A673 (cell line): ENCODE measurements around the gene OLA1. TPM values are rescaled to one million over a fixed set of nuclear protein-coding genes. Genes with fewer than 3 reads are reported as not detected.

Experiments
- Bru-seq: library from RNA; stranded (reverse); fragments of 400-500 nt; gene quantifications from one replicate; lab custom pipeline; 2021; lab: Mats Ljungman, UMichigan
- BruChase-seq, 2 experiments: library from RNA; stranded (reverse); fragments of 400-500 nt; gene quantifications; one replicate each; lab custom pipeline; 2021; lab: Mats Ljungman, UMichigan
- BruUV-seq: library from RNA; stranded (reverse); fragments of 400-500 nt; replicated peaks from 2 replicates; lab custom pipeline; 2021; lab: Mats Ljungman, UMichigan
- CTCF ChIA-PET: fragments of 300-600 bp; sonication (Branson Sonifier 250); formaldehyde crosslinking; loops from one replicate; lab custom pipeline; 2022; ENCODE audit warnings: antibody characterized with exemption; lab: Charles Lee
- POLR2A ChIA-PET: fragments of 300-600 bp; sonication (Branson Sonifier 250); formaldehyde crosslinking; loops from one replicate; lab custom pipeline; 2022; ENCODE audit warnings: antibody characterized with exemption; ENCODE audit not compliant: low non-redundant PET; lab: Charles Lee
- DNase-seq: peaks from one replicate; pipeline ENCODE4 v3.0.0-alpha.2; 2015; ENCODE audit warnings: low spot score
- H3K27ac ChIP-seq: fragments of 200-600 bp; sonication (generic); 2 replicates; pipeline ENCODE4 v1.5.1; 2016; ENCODE audit warnings: mixed run types, low read depth, mild to moderate bottlenecking, mixed read lengths, antibody characterized with exemption, low read length; ENCODE audit not compliant: poor library complexity, severe bottlenecking
- H3K27me3 ChIP-seq: fragments of 200-600 bp; sonication (generic); replicated peaks from 2 replicates; pipeline ENCODE4 v1.6.1; 2017; ENCODE audit warnings: mixed run types, low read depth, mild to moderate bottlenecking, mixed read lengths, antibody characterized with exemption, low read length; ENCODE audit not compliant: insufficient read depth, poor library complexity
- H3K36me3 ChIP-seq: fragments of 200-600 bp; sonication (generic); 2 replicates; pipeline ENCODE4 v1.6.1; 2016; ENCODE audit warnings: mixed run types, mild to moderate bottlenecking, mixed read lengths, antibody characterized with exemption, low read length; ENCODE audit not compliant: insufficient read depth, poor library complexity, severe bottlenecking
- H3K4me1 ChIP-seq: fragments of 200-600 bp; sonication (generic); 2 replicates; pipeline ENCODE4 v1.6.1; 2017; ENCODE audit warnings: mixed run types, mild to moderate bottlenecking, mixed read lengths, antibody characterized with exemption, low read length; ENCODE audit not compliant: insufficient read depth, poor library complexity, severe bottlenecking
- H3K4me3 ChIP-seq: fragments of 200-600 bp; sonication (generic); 2 replicates; pipeline ENCODE4 v1.5.1; 2016; ENCODE audit warnings: low read depth, mixed run types, mild to moderate bottlenecking, mixed read lengths, low read length; ENCODE audit not compliant: poor library complexity, severe bottlenecking
- H3K9me3 ChIP-seq: fragments of 200-600 bp; sonication (generic); 2 replicates; pipeline ENCODE4 v1.6.1; 2016; ENCODE audit warnings: mixed run types, low read depth, mild to moderate bottlenecking, mixed read lengths, antibody characterized with exemption, low read length; ENCODE audit not compliant: poor library complexity, severe bottlenecking
- EZH2 ChIP-seq: fragments of 200-600 bp; sonication (generic); IDR thresholded peaks from 2 replicates; pipeline ENCODE4 v1.6.1; 2017; ENCODE audit warnings: borderline replicate concordance, low read depth, mild to moderate bottlenecking, mixed read lengths, antibody characterized with exemption, low read length; ENCODE audit not compliant: poor library complexity, severe bottlenecking
- intact Hi-C: fragments of 100-400 bp; cut with micrococcal nuclease; formaldehyde crosslinking; loops from one replicate; pipeline ENCODE4 v1.10.0; 2022; ENCODE audit not compliant: unreplicated experiment
- long read RNA-seq: library from polyadenylated mRNA; stranded (forward); transcript quantifications from one replicate; pipeline ENCODE4 v2.0.0, GENCODE V29; 2022
- total RNA-seq: library from RNA; stranded (reverse); gene quantifications from 2 replicates; pipeline ENCODE4 v1.2.3, GENCODE V29; 2021
- TF ChIP-seq, protein P1 (sequence below): fragments of 300-800, 200-600 bp; sonication (generic); conservative IDR thresholded peaks from 2 replicates; pipeline ENCODE4 v1.5.1; 2017; ENCODE audit warnings: low read depth, mild to moderate bottlenecking, antibody characterized with exemption, low read length, moderate library complexity, mixed read lengths

Gene OLA1
- 174 and 176 TPM in 2 replicates for total RNA-seq
- Bru-seq, nascent RNA: percentile 94 among the genes with signal in this experiment
- BruChase-seq, experiment 1, labeled RNA remaining after a 2-hour chase: percentile 89 among the genes with signal in this experiment
- percentile 80 among the genes with signal in this experiment for BruChase-seq, experiment 2, labeled RNA remaining after a 6-hour chase
- long read RNA-seq, full-length matches to known transcripts: 245 of 274 reads
- long read RNA-seq, partial matches to known transcripts: 7 of 274 reads
- long read RNA-seq, other reads (novel, unspliced or antisense): 22 of 274 reads

DNA sequence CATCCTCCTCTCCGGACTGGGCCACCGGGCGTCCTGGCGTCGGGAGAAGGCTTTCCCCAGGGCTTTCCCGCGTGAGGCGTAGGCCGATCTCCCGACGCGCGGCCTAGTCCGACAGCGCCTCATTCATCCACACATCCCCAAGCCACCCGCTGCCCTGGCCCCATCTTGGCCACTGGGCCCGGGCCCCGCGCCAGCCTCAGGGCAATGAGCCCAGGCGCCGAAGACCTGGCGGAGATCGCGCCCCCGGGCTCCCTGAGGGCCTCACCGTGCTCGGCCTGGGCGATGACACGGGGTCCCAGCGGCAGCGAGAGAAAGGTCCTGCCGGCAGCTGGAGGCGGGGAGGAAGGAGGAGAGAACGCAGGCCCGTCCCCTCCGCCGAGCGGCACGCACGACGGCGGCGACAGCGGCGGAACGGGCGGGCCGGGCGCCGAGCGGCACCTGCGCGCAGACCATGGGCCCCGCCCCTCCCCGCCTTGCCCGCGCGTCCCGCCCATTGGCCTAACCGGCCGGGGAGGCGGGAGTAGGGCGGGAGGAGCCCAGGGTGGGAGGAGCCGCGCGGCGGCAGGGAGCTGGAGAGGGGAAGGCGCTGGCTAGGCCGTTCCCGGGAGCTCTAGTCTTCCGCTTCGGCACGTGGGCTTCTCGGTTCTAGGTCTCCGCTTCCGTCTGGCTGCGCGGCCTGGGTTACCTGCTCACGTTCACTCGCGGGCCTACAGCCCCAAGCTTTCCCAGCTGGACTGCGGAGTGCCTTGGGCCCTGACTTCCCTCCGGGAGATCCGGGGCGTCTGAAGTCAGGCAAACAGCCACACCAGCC, at the start of gene OLA1:
Gene OLA1 (minus strand): TSS at position 346 of the 811 bp plus-strand sequence. CDS start 1,717 bp downstream, outside the sequence.
- TF ChIP-seq EZH2: no peak
- TF ChIP-seq, protein P1, sequence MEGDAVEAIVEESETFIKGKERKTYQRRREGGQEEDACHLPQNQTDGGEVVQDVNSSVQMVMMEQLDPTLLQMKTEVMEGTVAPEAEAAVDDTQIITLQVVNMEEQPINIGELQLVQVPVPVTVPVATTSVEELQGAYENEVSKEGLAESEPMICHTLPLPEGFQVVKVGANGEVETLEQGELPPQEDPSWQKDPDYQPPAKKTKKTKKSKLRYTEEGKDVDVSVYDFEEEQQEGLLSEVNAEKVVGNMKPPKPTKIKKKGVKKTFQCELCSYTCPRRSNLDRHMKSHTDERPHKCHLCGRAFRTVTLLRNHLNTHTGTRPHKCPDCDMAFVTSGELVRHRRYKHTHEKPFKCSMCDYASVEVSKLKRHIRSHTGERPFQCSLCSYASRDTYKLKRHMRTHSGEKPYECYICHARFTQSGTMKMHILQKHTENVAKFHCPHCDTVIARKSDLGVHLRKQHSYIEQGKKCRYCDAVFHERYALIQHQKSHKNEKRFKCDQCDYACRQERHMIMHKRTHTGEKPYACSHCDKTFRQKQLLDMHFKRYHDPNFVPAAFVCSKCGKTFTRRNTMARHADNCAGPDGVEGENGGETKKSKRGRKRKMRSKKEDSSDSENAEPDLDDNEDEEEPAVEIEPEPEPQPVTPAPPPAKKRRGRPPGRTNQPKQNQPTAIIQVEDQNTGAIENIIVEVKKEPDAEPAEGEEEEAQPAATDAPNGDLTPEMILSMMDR: no peak
- peak within 1 kb of the TSS; percentile 90 for H3K4me3 ChIP-seq
- intact Hi-C loops: loop anchor here (5.0 kb wide), 1 partner anchor 84 kb away; the partner anchor contains the start of gene SP9
- H3K27ac ChIP-seq: peak within 1 kb of the TSS; percentile 87
- H3K4me1 ChIP-seq: peaks cover 10% of the 10 kb centered on the region
- H3K9me3 ChIP-seq: no peaks in the 10 kb centered on the region
- H3K27me3 ChIP-seq: no peaks in the 10 kb centered on the region
- H3K36me3 ChIP-seq: peaks cover 24% of the 10 kb centered on the region
- BruUV-seq: no TSS peak
- DNase-seq: peak; percentile 98
- POLR2A ChIA-PET: no interaction called here
- CTCF ChIA-PET: no interaction called here

DNA sequence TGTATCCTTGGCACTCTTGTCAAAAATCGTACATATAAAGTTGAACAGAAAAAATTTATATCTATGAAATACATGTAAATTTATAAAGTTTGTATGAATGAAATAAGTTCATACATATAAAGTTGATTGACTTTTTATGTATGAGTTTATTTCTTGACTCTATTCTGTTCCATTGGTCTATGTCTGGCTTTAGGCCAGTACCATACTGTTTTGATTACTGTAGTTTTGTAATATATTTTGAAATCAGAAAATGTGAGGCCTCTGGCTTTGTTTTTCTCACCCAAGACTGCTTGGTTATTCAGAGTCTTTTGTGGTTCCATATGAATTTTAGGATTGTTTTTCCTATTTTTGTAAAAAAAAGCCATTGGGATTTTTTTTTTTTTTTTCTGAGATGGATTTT, 44.6 kb upstream of the OLA1 start:
- Histone ChIP-seq H3K36me3 (no peaks in the 10 kb centered on the region), H3K4me1 (no peaks in the 10 kb centered on the region), H3K27me3 (no peaks in the 10 kb centered on the region), H3K9me3 (peaks cover 7% of the 10 kb centered on the region), H3K4me3 (no peak overlapping the region), H3K27ac (no peak overlapping the region)
- BruUV-seq: no TSS peak
- ChIA-PET POLR2A (no interaction called here), CTCF (no interaction called here)
- intact Hi-C loops: no loop called here
- DNase-seq: no peak
- no peak for TF ChIP-seq EZH2
- TF ChIP-seq, protein P1: no peak

DNA sequence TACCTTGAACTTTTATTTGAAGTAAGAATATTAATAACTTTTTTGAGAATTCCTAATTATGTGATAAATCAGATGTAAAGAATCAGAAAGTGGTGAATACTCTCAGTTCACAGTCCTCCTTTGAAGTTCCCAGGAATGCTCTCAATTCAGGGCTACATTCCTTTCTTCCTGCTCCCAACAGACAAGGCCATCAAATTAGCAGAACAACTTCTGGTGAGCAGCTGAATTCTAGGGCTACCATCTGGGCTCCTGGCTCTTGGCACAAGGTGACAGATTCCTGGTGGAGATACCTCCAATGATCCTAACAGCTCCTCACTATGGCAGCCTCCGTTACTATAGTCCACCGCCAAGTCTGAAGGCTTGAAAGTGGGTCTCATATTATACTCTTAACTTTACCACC, 37.8 kb upstream of the OLA1 start:
- ChIA-PET CTCF (no interaction called here), POLR2A (no interaction called here)

More for the DNA sequence above, 37.8 kb upstream of the OLA1 start:
- intact Hi-C loops: no loop called here
- no peak for DNase-seq
- TF ChIP-seq, protein P1: no peak
- TF ChIP-seq EZH2: no peak
- no peaks in the 10 kb centered on the region for H3K36me3 ChIP-seq
- H3K27ac ChIP-seq: no peak overlapping the region
- no peak overlapping the region for H3K4me3 ChIP-seq
- H3K4me1 ChIP-seq: no peaks in the 10 kb centered on the region
- BruUV-seq: no TSS peak
- no peaks in the 10 kb centered on the region for H3K9me3 ChIP-seq
- H3K27me3 ChIP-seq: peaks cover 27% of the 10 kb centered on the region
